ENCODE data around the gene CHGA. TPM values are rescaled to one million over a fixed set of nuclear protein-coding genes. Genes with fewer than 3 reads are reported as not detected.

Gene CHGA
- polyA plus RNA-seq, 2 of the 4 experiments (the other 2 are of a cell fraction): 0.32 to 0.70 TPM

- TF ChIP-seq JUN (IDR thresholded peaks at IDR 0.05): no peak
- no peak for TF ChIP-seq ZNF302 (CRISPR knock-in tag; IDR thresholded peaks at IDR 0.05)
- no peak for TF ChIP-seq RCOR1 (IDR thresholded peaks at IDR 0.05; ENCODE audit: low read depth, low read length)
- TF ChIP-seq, protein P1, sequence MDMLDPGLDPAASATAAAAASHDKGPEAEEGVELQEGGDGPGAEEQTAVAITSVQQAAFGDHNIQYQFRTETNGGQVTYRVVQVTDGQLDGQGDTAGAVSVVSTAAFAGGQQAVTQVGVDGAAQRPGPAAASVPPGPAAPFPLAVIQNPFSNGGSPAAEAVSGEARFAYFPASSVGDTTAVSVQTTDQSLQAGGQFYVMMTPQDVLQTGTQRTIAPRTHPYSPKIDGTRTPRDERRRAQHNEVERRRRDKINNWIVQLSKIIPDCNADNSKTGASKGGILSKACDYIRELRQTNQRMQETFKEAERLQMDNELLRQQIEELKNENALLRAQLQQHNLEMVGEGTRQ (IDR thresholded peaks at IDR 0.05): no peak
- TF ChIP-seq, protein P2, sequence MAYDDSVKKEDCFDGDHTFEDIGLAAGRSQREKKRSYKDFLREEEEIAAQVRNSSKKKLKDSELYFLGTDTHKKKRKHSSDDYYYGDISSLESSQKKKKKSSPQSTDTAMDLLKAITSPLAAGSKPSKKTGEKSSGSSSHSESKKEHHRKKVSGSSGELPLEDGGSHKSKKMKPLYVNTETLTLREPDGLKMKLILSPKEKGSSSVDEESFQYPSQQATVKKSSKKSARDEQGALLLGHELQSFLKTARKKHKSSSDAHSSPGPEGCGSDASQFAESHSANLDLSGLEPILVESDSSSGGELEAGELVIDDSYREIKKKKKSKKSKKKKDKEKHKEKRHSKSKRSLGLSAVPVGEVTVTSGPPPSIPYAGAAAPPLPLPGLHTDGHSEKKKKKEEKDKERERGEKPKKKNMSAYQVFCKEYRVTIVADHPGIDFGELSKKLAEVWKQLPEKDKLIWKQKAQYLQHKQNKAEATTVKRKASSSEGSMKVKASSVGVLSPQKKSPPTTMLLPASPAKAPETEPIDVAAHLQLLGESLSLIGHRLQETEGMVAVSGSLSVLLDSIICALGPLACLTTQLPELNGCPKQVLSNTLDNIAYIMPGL (CRISPR knock-in tag; IDR thresholded peaks at IDR 0.05; ENCODE audit: borderline replicate concordance): no peak
- TF ChIP-seq JUNB (IDR thresholded peaks at IDR 0.05): no peak
Observed at GRCh38 chr14:92965281-92965680, 42.3 kb downstream of the CHGA start (continued).

DNA sequence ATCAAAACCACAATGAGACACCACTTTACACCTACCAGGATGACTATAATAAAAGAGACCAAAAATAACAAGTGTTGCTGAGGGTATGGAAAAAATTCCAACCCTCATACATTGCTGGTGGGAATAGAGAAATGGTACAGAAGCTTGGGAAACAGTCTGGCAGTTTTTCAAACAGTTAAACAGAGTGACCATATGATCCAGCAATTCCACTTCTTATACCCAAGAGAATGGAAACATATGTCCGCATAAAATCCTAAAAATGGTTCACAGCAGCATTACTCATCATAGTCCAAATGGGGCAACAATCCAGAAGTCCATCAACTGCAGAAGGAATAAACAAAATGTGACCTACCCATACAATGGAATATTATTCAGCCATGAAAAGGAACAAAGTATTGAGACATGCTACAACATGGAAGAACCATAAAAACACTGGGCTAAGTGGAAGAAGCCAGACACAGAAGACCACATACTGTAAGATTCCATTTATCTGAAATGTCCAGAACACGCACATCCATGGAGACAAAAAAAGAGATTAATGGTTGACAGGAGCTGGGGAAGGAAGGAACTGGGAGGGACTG, 44.5 kb downstream of the CHGA start:
- Histone ChIP-seq H3K9me3 (no peaks in the 10 kb centered on the region), H3K4me3 (no peak overlapping the region), H3K27ac (no peak overlapping the region), H3K4me2 (no peak overlapping the region), H3K4me1 (peaks cover 29% of the 10 kb centered on the region)
- no peak for FAIRE-seq
- 91% methylated on average over 2 of the region's 2 CpGs for WGBS (ENCODE audit: missing lambda C conversion rate)
- POLR2A ChIA-PET: no interaction called here
- TF ChIP-seq NPAS2 (CRISPR knock-in tag; IDR thresholded peaks at IDR 0.05; ENCODE audit: borderline replicate concordance): no peak
- no peak for TF ChIP-seq ZNF302 (CRISPR knock-in tag; IDR thresholded peaks at IDR 0.05)
- no peak for TF ChIP-seq POLR2A (IDR thresholded peaks at IDR 0.05; ENCODE audit: low read length)
- TF ChIP-seq CBX2 (IDR thresholded peaks at IDR 0.05; ENCODE audit: borderline replicate concordance, low read depth): no peak
- TF ChIP-seq CHD2 (IDR thresholded peaks at IDR 0.05; ENCODE audit: low read length, partially characterized antibody): no peak
- no peak for TF ChIP-seq GATA3 (IDR thresholded peaks at IDR 0.05; ENCODE audit: borderline replicate concordance)
- no peak for TF ChIP-seq FOXS1 (CRISPR knock-in tag; IDR thresholded peaks at IDR 0.05)
- TF ChIP-seq TP53 (CRISPR knock-in tag; IDR thresholded peaks at IDR 0.05): no peak
- no peak for TF ChIP-seq HEYL (CRISPR knock-in tag; IDR thresholded peaks at IDR 0.05)
- no peak for TF ChIP-seq ESRRA (IDR thresholded peaks at IDR 0.05; ENCODE audit: borderline replicate concordance, low read length)
- no peak for ATAC-seq
- CTCF ChIA-PET: interaction anchor here (0.6 to 11.9 kb wide), 2 partner anchors 15 to 1423 kb away, joined by 3 to 96 read pairs; no protein-coding TSS in a partner anchor
- no peak for DNase-seq (ENCODE audit: low read depth in 1 of 2, low spot score in 1 of 2)

GRCh38 chr14:92968291-92969020, 45.5 kb downstream of the CHGA start:
- Histone ChIP-seq H3K27ac (no peak overlapping the region), H3K4me2 (no peak overlapping the region), H3K4me1 (peaks cover 20% of the 10 kb centered on the region), H3K9me3 (no peaks in the 10 kb centered on the region), H3K4me3 (no peak overlapping the region)
- WGBS (ENCODE audit: missing lambda C conversion rate): 91% methylated on average over 13 of the region's 14 CpGs
- ChIA-PET CTCF (interaction anchor here (0.6 to 11.9 kb wide), 5 partner anchors 16 to 616 kb away, joined by 3 to 96 read pairs (median 3); no protein-coding TSS in a partner anchor), POLR2A (no interaction called here)
- no peak for TF ChIP-seq EP300 (IDR thresholded peaks at IDR 0.05)
- TF ChIP-seq EHF (CRISPR knock-in tag; IDR thresholded peaks at IDR 0.05): no peak
- no peak for TF ChIP-seq RCOR1 (IDR thresholded peaks at IDR 0.05; ENCODE audit: low read depth, low read length)
- TF ChIP-seq POLR2AphosphoS2 (conservative IDR thresholded peaks at IDR 0.05; ENCODE audit: low read length): no peak
- no peak for TF ChIP-seq MYC (IDR thresholded peaks at IDR 0.05; ENCODE audit: borderline replicate concordance, low read length)
- no peak for TF ChIP-seq RARB (CRISPR knock-in tag; IDR thresholded peaks at IDR 0.05)
- DNase-seq (ENCODE audit: low read depth in 1 of 2, low spot score in 1 of 2) (no peak), ATAC-seq (no peak), FAIRE-seq (no peak)
